Measurements from ENCODE around the gene OSER1. TPM values are rescaled to one million over a fixed set of nuclear protein-coding genes. Genes with fewer than 3 reads are reported as not detected.
"Not testable (repeated sequence)": the region's sequence is repeated elsewhere in the genome, so short reads cannot be mapped to it uniquely, and the experiment has no call there.

Gene OSER1
- total and polyA plus RNA-seq, 2 donors, result 28.4 to 56.7 TPM

DNA sequence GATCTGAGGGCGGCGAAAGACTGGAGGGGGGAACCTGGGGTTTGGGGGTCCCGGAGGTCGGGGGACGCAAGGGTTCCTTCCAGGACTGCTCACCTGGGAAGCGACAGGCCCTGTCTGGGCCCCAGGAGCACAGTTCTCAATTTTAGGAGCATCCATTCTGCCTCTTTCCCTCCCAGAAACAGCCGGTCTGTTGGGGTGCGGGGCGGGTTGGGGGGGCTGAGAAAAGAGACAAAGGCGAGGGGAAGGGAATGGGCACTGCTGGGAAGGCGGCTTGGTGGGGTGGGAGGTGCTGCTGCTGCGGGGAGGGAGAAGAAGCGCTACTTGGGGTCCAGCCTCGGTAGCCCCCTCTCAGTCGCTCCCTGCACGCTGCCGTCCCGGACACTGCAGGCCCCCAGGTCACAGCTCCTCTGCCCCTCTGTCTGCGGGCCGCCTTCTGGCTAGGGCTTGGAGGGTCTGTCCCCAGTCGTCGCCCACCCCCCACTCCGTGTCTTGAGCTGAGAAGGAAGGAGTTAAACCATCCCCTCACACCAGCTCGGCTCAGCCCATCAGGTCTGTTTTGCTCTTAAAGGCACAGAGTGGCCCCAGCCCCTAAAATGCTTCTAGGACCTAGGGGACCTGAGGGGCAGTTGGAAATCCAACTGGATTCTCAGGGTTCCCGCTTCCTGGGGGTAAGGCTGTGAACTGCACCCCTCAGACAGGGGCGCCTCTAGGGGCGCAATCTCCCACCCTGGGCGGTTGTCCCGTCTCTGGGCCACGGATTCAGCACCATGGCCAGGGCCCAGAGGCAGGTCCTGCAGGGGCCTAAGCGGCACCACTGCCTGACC, 37.2 kb upstream of the OSER1 start:
- 10% methylated on average over 31 of the region's 31 CpGs for WGBS
- no peaks in the 10 kb centered on the region for H3K4me1 ChIP-seq (ENCODE audit: control insufficient read depth in 2 of 2, insufficient read depth in 2 of 2, low read length in 2 of 2)
- H3K36me3 ChIP-seq (ENCODE audit: control insufficient read depth in 2 of 2, insufficient read depth in 2 of 2, low read length in 1 of 2), result no peaks in the 10 kb centered on the region
- H3K9me3 ChIP-seq (ENCODE audit: control insufficient read depth in 2 of 2, insufficient read depth in 1 of 2, low read length in 1 of 2), result no peaks in the 10 kb centered on the region
- DNase-seq (ENCODE audit: low read depth in 6 of 9, low spot score in 9 of 9), result peak; percentile 8 to 62 (median 29)
- H3K27me3 ChIP-seq (ENCODE audit: control insufficient read depth in 2 of 2, insufficient read depth in 1 of 2, low read length in 1 of 2), result peaks cover 17 to 42% of the 10 kb centered on the region in 2 donors
- H3K4me3 ChIP-seq (ENCODE audit: low read length in 2 of 2), result no peak overlapping the region
- H3K27ac ChIP-seq (ENCODE audit: low read depth in 1 of 2, low read length in 1 of 2), result no peak overlapping the region

DNA sequence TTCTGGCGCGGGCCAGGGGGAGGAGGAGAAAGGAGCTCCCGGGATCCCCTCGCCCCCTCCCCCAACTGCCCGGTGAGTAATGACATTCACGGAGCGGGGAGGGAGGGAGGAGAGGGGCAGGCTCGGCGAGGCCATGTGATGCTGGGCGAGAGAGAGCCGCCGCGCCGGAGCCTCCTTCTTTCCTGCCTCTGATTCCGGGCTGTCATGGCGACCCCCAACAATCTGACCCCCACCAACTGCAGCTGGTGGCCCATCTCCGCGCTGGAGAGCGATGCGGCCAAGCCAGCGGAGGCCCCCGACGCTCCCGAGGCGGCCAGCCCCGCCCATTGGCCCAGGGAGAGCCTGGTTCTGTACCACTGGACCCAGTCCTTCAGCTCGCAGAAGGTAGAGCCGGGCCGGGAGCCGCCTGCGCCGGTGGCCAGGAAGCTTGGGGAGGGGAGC, 36.6 kb upstream of the OSER1 start, which contains the start of gene GDAP1L1:
GDAP1L1 (plus strand) TSS at position 178 of the 441 bp plus-strand sequence; CDS start at position 205, 27 bp downstream.
- no peak for DNase-seq (ENCODE audit: low read depth in 6 of 9, low spot score in 9 of 9)

DNA sequence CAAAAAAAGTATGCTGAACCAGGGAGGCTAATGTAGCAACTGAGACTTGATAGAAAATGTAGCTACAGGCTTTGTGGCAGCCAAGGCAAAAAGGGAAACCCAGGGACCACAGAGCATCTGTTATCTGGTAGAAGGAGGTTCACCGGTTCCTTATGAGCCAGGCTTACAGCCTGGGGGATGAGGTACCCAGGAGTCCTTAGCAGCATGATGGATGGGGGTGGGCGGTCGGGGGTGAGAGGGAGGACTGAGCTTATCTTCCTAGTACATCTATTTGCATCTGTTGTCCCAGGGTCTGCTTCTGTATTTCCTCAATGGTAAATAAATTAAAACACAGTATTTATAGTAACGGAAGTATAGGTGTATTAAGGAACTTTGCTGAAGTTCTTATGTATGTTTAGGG, 35.4 kb upstream of the OSER1 start:
- WGBS, result 59% methylated on average over 4 of the region's 4 CpGs

More for the DNA sequence above, 36.6 kb upstream of the OSER1 start, which contains the start of gene GDAP1L1:
- no peaks in the 10 kb centered on the region for H3K9me3 ChIP-seq (ENCODE audit: control insufficient read depth in 2 of 2, insufficient read depth in 1 of 2, low read length in 1 of 2)
- H3K4me3 ChIP-seq (ENCODE audit: low read length in 2 of 2), result no peak within 1 kb of the TSS
- no peaks in the 10 kb centered on the region for H3K4me1 ChIP-seq (ENCODE audit: control insufficient read depth in 2 of 2, insufficient read depth in 2 of 2, low read length in 2 of 2)
- H3K27ac ChIP-seq (ENCODE audit: low read depth in 1 of 2, low read length in 1 of 2), result no peak within 1 kb of the TSS
- 6% methylated on average over 32 of the region's 32 CpGs for WGBS
- peaks cover 17 to 42% of the 10 kb centered on the region in 2 donors for H3K27me3 ChIP-seq (ENCODE audit: control insufficient read depth in 2 of 2, insufficient read depth in 1 of 2, low read length in 1 of 2)
- H3K36me3 ChIP-seq (ENCODE audit: control insufficient read depth in 2 of 2, insufficient read depth in 2 of 2, low read length in 1 of 2), result no peaks in the 10 kb centered on the region

GRCh38 chr20:44241796-44242195, 31.2 kb upstream of the OSER1 start:
- whole genome bisulfite sequencing, result 97% methylated on average over 2 of the region's 2 CpGs
- H3K9me3 ChIP-seq (ENCODE audit: control insufficient read depth in 2 of 2, insufficient read depth in 1 of 2, low read length in 1 of 2), result no peaks in the 10 kb centered on the region
- DNase-seq (ENCODE audit: low read depth in 6 of 9, low spot score in 9 of 9), result no peak

More for the DNA sequence above, 35.4 kb upstream of the OSER1 start:
- no peaks in the 10 kb centered on the region for H3K36me3 ChIP-seq (ENCODE audit: control insufficient read depth in 2 of 2, insufficient read depth in 2 of 2, low read length in 1 of 2)
- no peak for DNase-seq (ENCODE audit: low read depth in 6 of 9, low spot score in 9 of 9)
- no peak overlapping the region for H3K4me3 ChIP-seq (ENCODE audit: low read length in 2 of 2)
- H3K27me3 ChIP-seq (ENCODE audit: control insufficient read depth in 2 of 2, insufficient read depth in 1 of 2, low read length in 1 of 2), result peaks cover 17 to 42% of the 10 kb centered on the region in 2 donors
- H3K4me1 ChIP-seq (ENCODE audit: control insufficient read depth in 2 of 2, insufficient read depth in 2 of 2, low read length in 2 of 2), result no peaks in the 10 kb centered on the region
- H3K27ac ChIP-seq (ENCODE audit: low read depth in 1 of 2, low read length in 1 of 2), result no peak overlapping the region
- no peaks in the 10 kb centered on the region for H3K9me3 ChIP-seq (ENCODE audit: control insufficient read depth in 2 of 2, insufficient read depth in 1 of 2, low read length in 1 of 2)

GRCh38 chr20:44236840-44237239, 26.3 kb upstream of the OSER1 start:
- not testable (repeated sequence) for H3K4me1 ChIP-seq (ENCODE audit: control insufficient read depth in 2 of 2, insufficient read depth in 2 of 2, low read length in 2 of 2); H3K36me3 ChIP-seq (ENCODE audit: control insufficient read depth in 2 of 2, insufficient read depth in 2 of 2, low read length in 1 of 2); H3K4me3 ChIP-seq (ENCODE audit: low read length in 2 of 2); H3K27me3 ChIP-seq (ENCODE audit: control insufficient read depth in 2 of 2, insufficient read depth in 1 of 2, low read length in 1 of 2); H3K27ac ChIP-seq (ENCODE audit: low read depth in 1 of 2, low read length in 1 of 2); DNase-seq (ENCODE audit: low read depth in 6 of 9, low spot score in 9 of 9); H3K9me3 ChIP-seq (ENCODE audit: control insufficient read depth in 2 of 2, insufficient read depth in 1 of 2, low read length in 1 of 2)
- 90% methylated on average over 2 of the region's 2 CpGs for WGBS

More at GRCh38 chr20:44241796-44242195, 31.2 kb upstream of the OSER1 start:
- H3K27me3 ChIP-seq (ENCODE audit: control insufficient read depth in 2 of 2, insufficient read depth in 1 of 2, low read length in 1 of 2), result peaks cover 2 to 18% of the 10 kb centered on the region in 2 donors
- H3K36me3 ChIP-seq (ENCODE audit: control insufficient read depth in 2 of 2, insufficient read depth in 2 of 2, low read length in 1 of 2), result no peaks in the 10 kb centered on the region
- H3K4me3 ChIP-seq (ENCODE audit: low read length in 2 of 2), result no peak overlapping the region
- no peaks in the 10 kb centered on the region for H3K4me1 ChIP-seq (ENCODE audit: control insufficient read depth in 2 of 2, insufficient read depth in 2 of 2, low read length in 2 of 2)
- no peak overlapping the region for H3K27ac ChIP-seq (ENCODE audit: low read depth in 1 of 2, low read length in 1 of 2)

DNA sequence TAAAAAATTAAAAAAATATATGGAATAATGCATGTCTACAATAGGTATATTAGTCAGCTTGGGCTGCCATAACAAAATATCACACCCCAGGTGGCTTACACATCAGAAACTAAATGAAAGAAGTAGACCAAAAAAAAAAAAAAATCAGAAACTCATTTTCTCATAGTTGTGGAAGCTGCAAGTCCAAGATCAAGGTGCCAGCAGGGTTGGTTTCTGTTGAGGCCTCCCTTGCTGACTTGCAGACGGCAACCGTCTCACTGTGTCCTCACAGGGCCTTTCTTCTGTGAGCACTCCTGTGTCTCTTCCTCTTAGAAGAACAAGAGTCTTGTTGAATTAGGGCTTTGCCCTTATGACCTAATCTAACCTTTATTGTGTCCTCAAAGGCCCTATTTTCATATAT, 25.1 kb upstream of the OSER1 start:
- Histone ChIP-seq H3K27me3 (ENCODE audit: control insufficient read depth in 2 of 2, insufficient read depth in 1 of 2, low read length in 1 of 2) (peaks cover 0 to 3% of the 10 kb centered on the region in 2 donors), H3K4me3 (ENCODE audit: low read length in 2 of 2) (no peak overlapping the region), H3K9me3 (ENCODE audit: control insufficient read depth in 2 of 2, insufficient read depth in 1 of 2, low read length in 1 of 2) (peaks cover 0 to 1% of the 10 kb centered on the region in 2 donors), H3K36me3 (ENCODE audit: control insufficient read depth in 2 of 2, insufficient read depth in 2 of 2, low read length in 1 of 2) (no peaks in the 10 kb centered on the region), H3K27ac (ENCODE audit: low read depth in 1 of 2, low read length in 1 of 2) (no peak overlapping the region), H3K4me1 (ENCODE audit: control insufficient read depth in 2 of 2, insufficient read depth in 2 of 2, low read length in 2 of 2) (no peaks in the 10 kb centered on the region)
- no peak for DNase-seq (ENCODE audit: low read depth in 6 of 9, low spot score in 9 of 9)
- 99% methylated on average over 2 of the region's 2 CpGs for WGBS

DNA sequence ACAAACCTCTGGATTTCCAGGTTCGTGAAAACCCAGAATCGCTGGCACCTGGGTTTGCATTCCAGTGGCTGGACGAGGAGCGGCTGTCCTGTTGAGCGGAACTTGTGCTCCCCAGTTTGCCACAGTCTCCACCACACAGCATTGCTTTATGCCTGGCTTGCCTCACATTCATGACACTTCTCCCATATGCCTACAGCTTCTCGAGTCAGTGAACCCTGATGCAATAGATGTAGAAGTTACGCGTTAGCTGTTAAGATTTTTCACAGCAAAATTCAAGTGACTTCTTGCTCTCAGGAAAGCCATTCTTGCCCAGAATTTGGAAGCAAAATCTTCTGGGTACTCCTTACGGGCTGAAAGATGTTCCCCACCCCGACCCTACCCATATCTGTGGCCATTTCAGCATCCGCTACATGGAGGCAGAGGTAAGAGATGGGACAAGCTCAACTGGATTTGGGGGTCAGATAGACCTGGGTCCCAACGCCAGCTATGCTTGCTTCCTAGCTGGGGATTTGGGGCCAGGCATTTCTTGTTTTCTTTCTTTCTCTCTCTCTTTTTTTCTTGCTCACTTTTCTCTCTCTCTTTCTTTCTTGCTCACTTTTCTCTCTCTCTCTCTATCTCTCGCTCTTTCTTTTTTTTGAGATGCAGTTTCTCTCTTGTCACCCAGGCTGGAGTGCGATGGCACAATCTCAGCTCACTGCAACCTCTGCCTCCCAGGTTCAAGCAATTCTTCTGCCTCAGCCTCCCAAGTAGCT, 24.2 kb upstream of the OSER1 start:
- Histone ChIP-seq H3K4me3 (ENCODE audit: low read length in 2 of 2) (no peak overlapping the region), H3K9me3 (ENCODE audit: control insufficient read depth in 2 of 2, insufficient read depth in 1 of 2, low read length in 1 of 2) (peaks cover 0 to 1% of the 10 kb centered on the region in 2 donors), H3K27ac (ENCODE audit: low read depth in 1 of 2, low read length in 1 of 2) (no peak overlapping the region), H3K4me1 (ENCODE audit: control insufficient read depth in 2 of 2, insufficient read depth in 2 of 2, low read length in 2 of 2) (no peaks in the 10 kb centered on the region), H3K27me3 (ENCODE audit: control insufficient read depth in 2 of 2, insufficient read depth in 1 of 2, low read length in 1 of 2) (peaks cover 0 to 3% of the 10 kb centered on the region in 2 donors), H3K36me3 (ENCODE audit: control insufficient read depth in 2 of 2, insufficient read depth in 2 of 2, low read length in 1 of 2) (no peaks in the 10 kb centered on the region)
- no peak for DNase-seq (ENCODE audit: low read depth in 6 of 9, low spot score in 9 of 9)
- 91% methylated on average over 14 of the region's 14 CpGs for WGBS

- peaks cover 0 to 1% of the 10 kb centered on the region in 2 donors for H3K9me3 ChIP-seq (ENCODE audit: control insufficient read depth in 2 of 2, insufficient read depth in 1 of 2, low read length in 1 of 2)
- H3K4me3 ChIP-seq (ENCODE audit: low read length in 2 of 2), result no peak overlapping the region
- DNase-seq (ENCODE audit: low read depth in 6 of 9, low spot score in 9 of 9), result no peak
- WGBS, result 97% methylated on average over 6 of the region's 6 CpGs
- H3K27ac ChIP-seq (ENCODE audit: low read depth in 1 of 2, low read length in 1 of 2), result no peak overlapping the region
- no peaks in the 10 kb centered on the region for H3K4me1 ChIP-seq (ENCODE audit: control insufficient read depth in 2 of 2, insufficient read depth in 2 of 2, low read length in 2 of 2)
- no peaks in the 10 kb centered on the region for H3K36me3 ChIP-seq (ENCODE audit: control insufficient read depth in 2 of 2, insufficient read depth in 2 of 2, low read length in 1 of 2)
- peaks cover 0 to 3% of the 10 kb centered on the region in 2 donors for H3K27me3 ChIP-seq (ENCODE audit: control insufficient read depth in 2 of 2, insufficient read depth in 1 of 2, low read length in 1 of 2)
Observed at GRCh38 chr20:44233436-44234016, 23.0 kb upstream of the OSER1 start.

DNA sequence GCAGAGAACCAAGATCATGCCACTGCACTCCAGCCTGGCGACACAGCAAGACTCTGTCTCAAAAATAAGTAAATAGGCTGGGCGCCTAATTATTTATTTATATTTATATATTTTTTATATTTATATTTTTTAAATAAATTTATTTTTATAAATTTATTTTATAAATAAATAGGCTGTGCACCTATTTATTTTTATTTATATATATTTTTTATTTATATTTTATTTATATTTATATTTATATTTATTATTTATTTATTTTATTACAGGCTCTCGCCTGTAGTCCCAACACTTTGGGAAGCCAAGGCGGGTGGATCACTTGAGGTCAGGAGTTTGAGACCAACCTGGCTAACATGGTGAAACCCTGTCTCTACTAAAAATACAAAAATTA, 21.9 kb upstream of the OSER1 start:
- not testable (repeated sequence) for DNase-seq (ENCODE audit: low read depth in 6 of 9, low spot score in 9 of 9); H3K27me3 ChIP-seq (ENCODE audit: control insufficient read depth in 2 of 2, insufficient read depth in 1 of 2, low read length in 1 of 2); H3K4me1 ChIP-seq (ENCODE audit: control insufficient read depth in 2 of 2, insufficient read depth in 2 of 2, low read length in 2 of 2); H3K36me3 ChIP-seq (ENCODE audit: control insufficient read depth in 2 of 2, insufficient read depth in 2 of 2, low read length in 1 of 2); H3K27ac ChIP-seq (ENCODE audit: low read depth in 1 of 2, low read length in 1 of 2); H3K4me3 ChIP-seq (ENCODE audit: low read length in 2 of 2); H3K9me3 ChIP-seq (ENCODE audit: control insufficient read depth in 2 of 2, insufficient read depth in 1 of 2, low read length in 1 of 2)
- 89% methylated on average over 4 of the region's 4 CpGs for WGBS

Measured in thymus (tissue), 11 donors.